Measurements from ENCODE around the gene GNS.

- TF ChIP-seq POLR2AphosphoS5 (IDR thresholded peaks at IDR 0.05; ENCODE audit: low read depth, low read length) (no peak), TAF1 (IDR thresholded peaks at IDR 0.05; ENCODE audit: borderline replicate concordance, low read depth, low read length) (no peak), POLR2A (IDR thresholded peaks at IDR 0.05; ENCODE audit: low read depth, low read length) (no peak)
Measured at GRCh38 chr12:64670919-64671639, 88.1 kb downstream of the GNS start.

All from GM12892 (cell line).